Transverse colon (tissue), 4 donors: ENCODE results near the gene ATXN2. TPM values are rescaled to one million over a fixed set of nuclear protein-coding genes. Genes with fewer than 3 reads are reported as not detected.

Source experiments
- DNase-seq: peaks from one replicate; pipeline ENCODE4 v3.0.0-alpha.2; 2019
- H3K27ac ChIP-seq, 4 donors: fragments of 200-600 bp; sonication (generic); 2 replicates each; pipeline ENCODE4 v1.5.1; 2016 to 2018; ENCODE audit warnings: inconsistent platforms in 4 of 4
- H3K27me3 ChIP-seq: fragments of 200-600 bp; sonication (generic); 2 replicates; pipeline ENCODE4 v1.5.1; 2017; ENCODE audit warnings: inconsistent platforms
- H3K36me3 ChIP-seq, 4 donors: fragments of 200-600 bp; sonication (generic); 2 replicates each; pipeline ENCODE4 v1.5.1; 2017 to 2019; ENCODE audit warnings: inconsistent platforms in 4 of 4
- H3K4me1 ChIP-seq, 4 donors: fragments of 200-600 bp; sonication (generic); 2 replicates each; pipeline ENCODE4 v1.5.1; 2017 to 2020; ENCODE audit warnings: inconsistent platforms in 4 of 4
- H3K4me3 ChIP-seq, 4 donors: fragments of 200-600 bp; sonication (generic); 1 replicate in 1 of 4; 2 replicates in 3 of 4; pipeline versions ENCODE4 v1.5.1 to v1.6.1; 2017 to 2019; ENCODE audit warnings: inconsistent platforms in 4 of 4
- H3K9me3 ChIP-seq, 2 donors: fragments of 200-600 bp; sonication (generic); 2 replicates each; pipeline ENCODE4 v1.5.1; 2017 to 2019; ENCODE audit warnings: inconsistent platforms in 2 of 2
- CTCF ChIP-seq, 5 experiments: fragments of 200-600 bp in 3 of 5; fragments of 450-650 bp in 2 of 5; sonication (generic) in 3 of 5; IDR thresholded peaks; 1 replicate in 2 of 5; 2 replicates in 3 of 5; pipeline ENCODE4 v1.5.1; 2016 to 2017; ENCODE audit warnings: antibody characterized with exemption in 5 of 5, inconsistent platforms in 3 of 5, mild to moderate bottlenecking in 2 of 5, moderate library complexity in 1 of 5
- EP300 ChIP-seq: sonication (generic); formaldehyde crosslinking; IDR thresholded peaks from one replicate; pipeline ENCODE4 v1.6.1; 2017; ENCODE audit warnings: antibody characterized with exemption, low read depth
- POLR2A ChIP-seq: fragments of 450-650 bp; IDR thresholded peaks from one replicate; pipeline ENCODE4 v1.6.1; 2016; ENCODE audit warnings: antibody characterized with exemption, mild to moderate bottlenecking, moderate library complexity
- POLR2AphosphoS5 ChIP-seq, 3 donors: sonication (generic); formaldehyde crosslinking; IDR thresholded peaks; one replicate each; pipeline ENCODE4 v1.6.1; 2016; ENCODE audit warnings: antibody characterized with exemption in 3 of 3
- WGBS, 2 donors: methylation state at CpG; one replicate each; pipeline ENCODE4 v1.1.5; 2018; ENCODE audit warnings: low coverage in 1 of 2; 5-methylcytosine and 5-hydroxymethylcytosine counted together
- in situ Hi-C, 4 donors: fragments of 200-750 bp; cut with MboI; loops; one replicate each; pipeline versions ENCODE4 v1.15.0 to v1.15.1; 2017; ENCODE audit warnings: low sequenced_read_pairs in 3 of 4, low pct_ligation_motif_present in 1 of 4, low pct_unique_long_range_greater_than_20kb in 1 of 4
- intact Hi-C: fragments of 100-400 bp; cut with DNase I; formaldehyde crosslinking; loops from one replicate; pipeline ENCODE4 v1.15.1; 2023; ENCODE audit warnings: low total_unique reads
- total RNA-seq, 4 donors: library from RNA; depleted of rRNA; stranded (reverse); fragments of >200 nt; gene quantifications; one replicate each; pipeline ENCODE4 v1.1.0, GENCODE V29; 2016

Gene ATXN2
- total RNA-seq, 4 donors from 2014 or later, result 50.2 to 95.5 (median 83.2) TPM

- TF ChIP-seq EP300 (no peak), POLR2A (no peak), POLR2AphosphoS5 (IDR thresholded peaks at IDR 0.05) (no peak), CTCF (IDR thresholded peaks at IDR 0.05) (no peak)
- Histone ChIP-seq H3K4me3 (no peak overlapping the region), H3K36me3 (peaks cover 0 to 8% (median 0%) of the 10 kb centered on the region in 4 donors), H3K4me1 (peaks cover 43 to 58% (median 49%) of the 10 kb centered on the region in 4 donors), H3K27ac (peak overlapping the region; percentile 66 to 77 (median 72)), H3K9me3 (no peaks in the 10 kb centered on the region), H3K27me3 (no peaks in the 10 kb centered on the region)
- WGBS, 2 donors, result 78% methylated on average over 20 of the region's 20 CpGs; no CpG with 5 or more reads in 1 of the 2 donors
- intact Hi-C loops (no loop called here), in situ Hi-C loops (loop anchor here in 2 of 4 donors (5.0 kb wide), 1 partner anchor 50 kb away; no protein-coding TSS in a partner anchor)
- peak; percentile 31 for DNase-seq
Observed at GRCh38 chr12:111446631-111447570, 152.2 kb downstream of the ATXN2 start.

- no peaks in the 10 kb centered on the region for H3K27me3 ChIP-seq
- no peaks in the 10 kb centered on the region for H3K9me3 ChIP-seq
- TF ChIP-seq POLR2A, result no peak
- TF ChIP-seq EP300, result no peak
- TF ChIP-seq POLR2AphosphoS5 (IDR thresholded peaks at IDR 0.05), result peak in 2 of 3 donors; percentile 31 to 68
- TF ChIP-seq CTCF (IDR thresholded peaks at IDR 0.05), result no peak
- peak; percentile 71 for DNase-seq
- H3K27ac ChIP-seq, result peak overlapping the region; percentile 66 to 77 (median 72)
- H3K4me1 ChIP-seq, result peaks cover 43 to 67% (median 54%) of the 10 kb centered on the region in 4 donors
- 30 to 45% methylated on average over 2 to 6 of the region's 6 CpGs for WGBS, 2 donors
- intact Hi-C loops (no loop called here), in situ Hi-C loops (loop anchor here in 2 of 4 donors (5.0 kb wide), 1 partner anchor 49 kb away; no protein-coding TSS in a partner anchor)
- H3K4me3 ChIP-seq, result no peak overlapping the region
- H3K36me3 ChIP-seq, result peaks cover 0 to 8% (median 0%) of the 10 kb centered on the region in 4 donors
Observed at GRCh38 chr12:111445726-111446581, 153.2 kb downstream of the ATXN2 start.

- WGBS, 2 donors, result 50 to 52% methylated on average over 2 to 11 of the region's 11 CpGs
- no peaks in the 10 kb centered on the region for H3K9me3 ChIP-seq
- in situ Hi-C loops, result loop anchor here in 2 of 4 donors (5.0 kb wide), 1 partner anchor 48 kb away; no protein-coding TSS in a partner anchor
- intact Hi-C loops, result loop anchor here (5.0 kb wide), 1 partner anchor 38 kb away; the partner anchor contains the start of gene SH2B3
- no peak for TF ChIP-seq POLR2A
- peak in 1 of 5 experiments; percentile 18 for TF ChIP-seq CTCF (IDR thresholded peaks at IDR 0.05)
- TF ChIP-seq POLR2AphosphoS5 (IDR thresholded peaks at IDR 0.05), result peak in 2 of 3 donors; percentile 10 to 34
- no peak for TF ChIP-seq EP300
- peaks cover 0 to 8% (median 0%) of the 10 kb centered on the region in 4 donors for H3K36me3 ChIP-seq
- peak; percentile 80 for DNase-seq
- H3K27me3 ChIP-seq, result no peaks in the 10 kb centered on the region
- peak overlapping the region; percentile 66 to 77 (median 72) for H3K27ac ChIP-seq
- no peak overlapping the region for H3K4me3 ChIP-seq
- peaks cover 43 to 73% (median 54%) of the 10 kb centered on the region in 4 donors for H3K4me1 ChIP-seq
Observed at GRCh38 chr12:111444925-111445725, 154.0 kb downstream of the ATXN2 start.
